HG03565 (cell line): Measurements from ENCODE around the gene CMIP.
"Not testable (repeated sequence)": the region's sequence is repeated elsewhere in the genome, so short reads cannot be mapped to it uniquely, and the experiment has no call there.

Source experiments
- ATAC-seq: cut with Tn5 transposase; IDR thresholded peaks from one replicate; pipeline ENCODE4 v1.9.1; 2021; ENCODE audit warnings: mild to moderate bottlenecking, moderate library complexity; ENCODE audit not compliant: unreplicated experiment

CMIP gene

GRCh38 chr16:81577272-81577671 lies 132.7 kb downstream of the CMIP start:
- ATAC-seq, result not testable (repeated sequence)

GRCh38 chr16:81578076-81578475 lies 133.5 kb downstream of the CMIP start:
- no peak for ATAC-seq

GRCh38 chr16:81578636-81579413 lies 134.2 kb downstream of the CMIP start:
- ATAC-seq, result no peak

- no peak for ATAC-seq
These were observed 136.5 kb downstream of the CMIP start for GRCh38 chr16:81581107-81581506.

- ATAC-seq, result no peak
These were observed 138.2 kb downstream of the CMIP start for GRCh38 chr16:81582655-81583441.

- no peak for ATAC-seq
These were observed 139.5 kb downstream of the CMIP start for GRCh38 chr16:81583893-81584631.

- no peak for ATAC-seq
These were observed 141.2 kb downstream of the CMIP start for GRCh38 chr16:81585785-81586184.

- ATAC-seq, result no peak
These were observed 141.8 kb downstream of the CMIP start for GRCh38 chr16:81586417-81586816.

- no peak for ATAC-seq
These were observed 142.5 kb downstream of the CMIP start for GRCh38 chr16:81586977-81587625.

- ATAC-seq, result no peak
These were observed 143.1 kb downstream of the CMIP start for GRCh38 chr16:81587626-81588160.

GRCh38 chr16:81588326-81589081 lies 143.9 kb downstream of the CMIP start:
- ATAC-seq, result no peak

GRCh38 chr16:81589975-81590650 lies 145.5 kb downstream of the CMIP start:
- no peak for ATAC-seq

GRCh38 chr16:81590714-81591544 lies 146.3 kb downstream of the CMIP start:
- ATAC-seq, result no peak

GRCh38 chr16:81591545-81591870 lies 146.9 kb downstream of the CMIP start:
- no peak for ATAC-seq

- ATAC-seq, result no peak
These were observed 147.8 kb downstream of the CMIP start for GRCh38 chr16:81592353-81592866.

- ATAC-seq, result no peak
These were observed 148.9 kb downstream of the CMIP start for GRCh38 chr16:81593481-81593880.

- ATAC-seq, result no peak
These were observed 151.2 kb downstream of the CMIP start for GRCh38 chr16:81595629-81596292.

GRCh38 chr16:81597079-81597658 lies 152.6 kb downstream of the CMIP start:
- no peak for ATAC-seq
